ENCODE data around the gene OGFR.

GRCh38 chr20:62793757-62794006 lies 11.0 kb upstream of the OGFR start:
- TF ChIP-seq CTCF (conservative IDR thresholded peaks at IDR 0.05; ENCODE audit: low read depth in 2 of 2): no peak
- no peak for TF ChIP-seq EZH2 (IDR thresholded peaks at IDR 0.05; ENCODE audit: low read depth, unreplicated experiment)

Data from GM23338 (cell line).